IPS-18c (cell line): ENCODE data around the gene CHD5.

ENCODE experiments used
- H3K4me3 ChIP-seq: 2 replicates; pipeline ENCODE4 v1.7.0; 2013; ENCODE audit warnings: low read depth, mild to moderate bottlenecking, low read length, moderate library complexity; ENCODE audit not compliant: insufficient read depth
- H3K9me3 ChIP-seq: one replicate; pipeline ENCODE4 v1.6.1; 2013; ENCODE audit warnings: mild to moderate bottlenecking, low read length, moderate library complexity; ENCODE audit not compliant: control insufficient read depth, insufficient read depth

The CHD5 gene

DNA sequence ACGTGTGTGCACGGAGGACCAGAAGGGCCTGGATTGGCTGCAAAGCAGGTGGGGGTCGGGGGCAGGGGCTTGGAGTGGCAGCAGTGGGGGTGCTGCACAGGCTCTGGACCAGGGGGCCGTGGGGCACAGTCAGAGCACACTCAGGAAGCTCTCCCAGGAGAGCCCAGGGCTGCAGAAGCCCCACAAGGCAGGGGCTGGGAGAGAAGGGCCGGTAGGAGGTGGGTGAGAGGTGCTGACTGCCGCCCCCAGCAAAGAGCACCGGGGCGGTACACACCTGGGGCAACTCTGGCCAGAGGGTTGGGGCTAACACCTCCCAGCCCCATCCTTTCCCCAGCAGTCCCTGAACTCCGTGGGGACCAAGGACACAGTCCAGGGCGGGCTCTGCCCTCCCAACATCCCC, 13.9 kb downstream of the CHD5 start:
- H3K9me3 ChIP-seq, result no peaks in the 10 kb centered on the region
- no peak overlapping the region for H3K4me3 ChIP-seq

DNA sequence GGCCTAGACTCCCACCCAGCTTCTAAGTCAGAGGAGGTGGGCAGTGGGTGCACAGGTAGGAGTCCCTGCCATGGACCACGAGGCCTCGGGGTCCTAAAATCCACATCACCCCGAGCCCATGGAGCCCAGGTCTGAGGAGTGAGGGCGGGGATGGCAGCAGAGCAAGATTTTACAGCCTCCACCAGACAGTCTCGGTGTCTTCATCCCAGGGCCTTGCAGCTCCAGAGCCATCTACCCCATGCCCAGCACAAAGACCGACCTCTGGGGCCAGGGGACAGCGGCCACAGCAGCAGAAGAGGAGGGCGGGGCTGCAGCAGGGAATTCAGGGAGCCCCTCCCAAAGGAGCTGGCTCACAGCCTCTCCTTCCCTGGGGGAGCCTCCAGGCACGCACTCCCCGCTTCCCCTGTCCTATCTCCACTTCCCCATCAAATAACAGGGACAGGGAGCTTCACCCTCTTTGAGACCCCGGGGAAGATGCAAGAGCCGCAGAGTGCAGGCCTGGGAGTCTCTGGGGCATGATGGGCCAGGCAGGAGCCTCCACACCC, 14.6 kb downstream of the CHD5 start:
- no peak overlapping the region for H3K4me3 ChIP-seq
- H3K9me3 ChIP-seq, result no peaks in the 10 kb centered on the region

GRCh38 chr1:6165027-6165426, 15.1 kb downstream of the CHD5 start:
- H3K4me3 ChIP-seq, result no peak overlapping the region
- no peaks in the 10 kb centered on the region for H3K9me3 ChIP-seq

DNA sequence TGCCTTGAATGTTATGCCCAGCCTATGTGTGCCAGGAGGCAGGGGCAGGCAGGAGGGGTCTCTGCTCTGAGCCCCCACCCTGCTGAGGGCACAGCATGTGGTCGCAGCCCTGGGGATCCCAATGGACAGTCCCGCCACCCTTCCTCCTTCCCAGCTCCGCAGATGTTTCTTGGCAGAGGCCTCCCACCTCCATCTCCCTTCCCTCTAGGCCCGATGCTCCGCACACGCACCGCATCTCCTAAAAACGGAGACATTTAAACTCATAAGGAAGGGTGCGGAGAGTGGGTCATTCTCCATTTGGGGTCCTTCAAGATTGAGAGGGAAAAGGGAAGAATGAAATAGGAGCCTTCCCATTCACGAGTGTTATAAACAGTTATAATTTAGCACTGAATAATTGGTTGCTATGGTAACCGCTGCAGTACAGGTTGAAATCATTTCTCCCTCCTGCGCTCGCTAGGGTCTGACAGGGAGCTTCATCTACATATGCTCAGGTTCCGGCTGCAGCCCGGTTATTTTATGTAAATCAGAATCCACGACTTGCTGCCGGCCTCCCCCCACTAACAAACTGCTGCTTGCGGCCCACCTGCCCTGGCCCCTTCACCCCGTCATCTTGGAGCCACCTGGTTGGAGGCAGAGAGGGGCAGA, 16.0 kb downstream of the CHD5 start:
- H3K4me3 ChIP-seq, result no peak overlapping the region
- H3K9me3 ChIP-seq, result no peaks in the 10 kb centered on the region

- Histone ChIP-seq H3K9me3 (no peaks in the 10 kb centered on the region), H3K4me3 (no peak overlapping the region)
Observed at GRCh38 chr1:6163191-6163972, 16.7 kb downstream of the CHD5 start.

DNA sequence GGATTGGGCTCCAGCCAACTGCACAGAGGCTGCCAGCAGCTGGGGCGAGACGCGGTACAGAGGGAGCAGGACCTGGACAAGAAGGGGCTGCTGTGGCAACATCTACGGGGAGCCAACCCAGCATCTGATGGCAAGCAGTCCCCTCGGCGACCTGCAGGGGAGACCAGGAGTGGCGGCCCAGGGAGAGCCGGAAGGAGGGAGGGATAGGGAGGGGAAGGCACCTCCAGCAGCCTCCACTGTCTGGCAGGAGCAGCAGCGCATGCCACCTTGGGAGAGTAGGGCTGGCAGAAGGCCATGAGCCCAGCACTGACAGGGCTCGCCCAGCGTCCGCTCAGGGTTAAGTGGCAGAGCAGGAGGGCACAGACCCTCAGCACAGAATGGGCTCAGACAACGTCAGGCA, 17.3 kb downstream of the CHD5 start:
- H3K4me3 ChIP-seq, result no peak overlapping the region
- no peaks in the 10 kb centered on the region for H3K9me3 ChIP-seq

DNA sequence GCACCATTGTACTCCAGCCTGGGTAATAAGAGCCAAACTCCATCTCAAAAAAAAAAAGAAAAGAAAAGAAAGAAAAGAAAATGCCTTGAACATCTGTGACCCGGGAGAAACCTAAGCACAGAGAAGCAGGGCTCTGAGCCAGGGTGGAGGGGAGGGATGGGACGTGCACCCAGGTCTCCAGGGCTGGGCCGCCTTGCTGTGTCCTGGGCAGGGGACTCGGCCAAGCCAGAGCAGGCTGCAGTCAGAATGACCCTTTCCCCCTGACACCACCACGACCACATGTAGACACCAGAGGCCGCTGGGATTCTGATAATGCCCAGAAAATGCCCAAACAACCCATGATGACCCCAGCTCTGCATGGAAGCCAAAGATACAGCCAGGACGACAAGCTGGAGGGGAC, 17.8 kb downstream of the CHD5 start:
- Histone ChIP-seq H3K4me3 (no peak overlapping the region), H3K9me3 (no peaks in the 10 kb centered on the region)

GRCh38 chr1:6158181-6158580, 21.9 kb downstream of the CHD5 start:
- H3K4me3 ChIP-seq, result no peak overlapping the region
- no peaks in the 10 kb centered on the region for H3K9me3 ChIP-seq

- Histone ChIP-seq H3K9me3 (no peaks in the 10 kb centered on the region), H3K4me3 (no peak overlapping the region)
Observed at GRCh38 chr1:6157528-6158174, 22.5 kb downstream of the CHD5 start.

- H3K4me3 ChIP-seq, result no peak overlapping the region
Observed at GRCh38 chr1:6157132-6157527, 23.0 kb downstream of the CHD5 start.

DNA sequence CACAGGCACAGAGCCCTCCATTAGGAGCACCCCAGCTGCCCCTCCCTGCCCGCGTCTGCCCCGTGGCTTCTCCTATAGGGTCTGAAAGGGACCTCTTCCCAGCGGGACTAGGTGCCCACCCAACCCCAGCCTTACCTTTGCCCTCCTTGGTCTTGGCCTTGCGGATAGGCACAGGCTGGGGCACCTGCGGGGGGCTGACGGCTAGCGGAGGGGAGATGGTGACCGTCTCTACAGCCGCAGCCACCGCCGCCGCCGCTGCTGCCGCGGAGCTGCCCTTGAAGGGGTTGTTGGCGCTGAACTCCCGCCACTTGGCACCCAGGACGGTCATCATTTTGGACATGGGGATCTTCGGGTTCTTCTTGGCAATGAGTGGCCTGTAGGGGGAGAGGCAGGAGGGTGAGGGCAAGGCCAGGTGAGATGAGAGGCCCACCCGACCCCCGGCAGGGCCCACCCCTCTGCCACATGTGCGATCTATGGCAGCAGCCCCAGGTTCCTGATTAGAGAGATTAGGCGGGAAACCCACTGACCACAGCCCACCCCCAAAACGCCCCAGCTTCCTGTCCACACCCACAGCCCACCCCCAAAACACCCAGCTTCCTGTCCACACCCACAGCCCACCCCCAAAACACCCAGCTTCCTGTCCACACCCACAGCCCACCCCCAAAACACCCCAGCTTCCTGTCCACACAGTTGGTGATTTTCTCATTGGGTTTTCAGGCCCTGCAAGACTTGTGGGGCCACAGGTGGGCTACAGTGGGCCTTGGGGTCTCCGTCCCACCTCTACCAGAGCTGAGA, 25.4 kb downstream of the CHD5 start:
- Histone ChIP-seq H3K4me3 (no peak overlapping the region), H3K9me3 (no peaks in the 10 kb centered on the region)

More at GRCh38 chr1:6157132-6157527, 23.0 kb downstream of the CHD5 start:
- no peaks in the 10 kb centered on the region for H3K9me3 ChIP-seq

- H3K4me3 ChIP-seq, result no peak overlapping the region
Observed at GRCh38 chr1:6152882-6153281, 27.2 kb downstream of the CHD5 start.

DNA sequence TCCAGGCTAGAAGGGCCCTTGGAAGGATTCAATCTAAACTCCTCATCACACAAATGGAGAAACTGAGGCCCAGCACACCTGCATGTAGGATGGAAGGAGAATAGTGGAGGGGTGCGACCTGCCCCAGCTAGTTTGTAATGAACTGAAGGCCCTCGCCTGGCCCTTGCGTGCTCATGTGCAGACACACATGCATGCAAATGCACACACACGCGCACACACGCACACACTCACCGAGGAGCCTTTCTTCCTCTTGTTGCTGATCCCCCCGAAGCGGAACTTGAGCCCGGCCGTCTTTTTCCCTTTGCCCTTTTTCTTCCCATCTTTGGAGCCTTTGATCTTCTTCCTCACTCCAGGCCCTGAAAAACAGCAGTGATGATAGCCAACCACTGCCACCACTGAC, 27.9 kb downstream of the CHD5 start:
- H3K4me3 ChIP-seq, result no peak overlapping the region
- peaks cover 3% of the 10 kb centered on the region for H3K9me3 ChIP-seq

More at GRCh38 chr1:6152882-6153281, 27.2 kb downstream of the CHD5 start:
- peaks cover 3% of the 10 kb centered on the region for H3K9me3 ChIP-seq

- Histone ChIP-seq H3K4me3 (no peak overlapping the region), H3K9me3 (peaks cover 3% of the 10 kb centered on the region)
Observed at GRCh38 chr1:6151291-6151822, 28.8 kb downstream of the CHD5 start.

- peaks cover 3% of the 10 kb centered on the region for H3K9me3 ChIP-seq
Observed at GRCh38 chr1:6150006-6150938, 29.8 kb downstream of the CHD5 start.

DNA sequence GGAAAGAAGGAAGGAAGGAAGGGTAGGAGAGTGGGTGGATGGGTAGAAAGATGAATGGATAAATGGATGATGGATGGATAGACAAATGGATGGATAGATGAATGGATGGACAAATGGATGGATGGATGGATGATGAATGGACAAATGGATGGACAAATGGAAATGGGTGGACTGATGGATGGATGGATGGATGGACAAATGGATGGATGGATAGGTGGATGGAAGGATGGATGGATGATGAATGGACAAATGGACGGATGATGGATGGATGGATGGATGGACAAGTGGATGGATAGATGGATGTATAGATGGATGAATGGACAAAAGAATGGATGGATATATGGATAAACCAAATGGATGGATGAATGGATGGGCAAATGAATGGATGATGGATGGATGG, 30.5 kb downstream of the CHD5 start:
- Histone ChIP-seq H3K4me3 (no peak overlapping the region), H3K9me3 (peaks cover 3% of the 10 kb centered on the region)

More at GRCh38 chr1:6150006-6150938, 29.8 kb downstream of the CHD5 start:
- no peak overlapping the region for H3K4me3 ChIP-seq
